ENCODE data around the gene SIKE1.
"Not testable (repeated sequence)": the region's sequence is repeated elsewhere in the genome, so short reads cannot be mapped to it uniquely, and the experiment has no call there.

The SIKE1 gene

DNA sequence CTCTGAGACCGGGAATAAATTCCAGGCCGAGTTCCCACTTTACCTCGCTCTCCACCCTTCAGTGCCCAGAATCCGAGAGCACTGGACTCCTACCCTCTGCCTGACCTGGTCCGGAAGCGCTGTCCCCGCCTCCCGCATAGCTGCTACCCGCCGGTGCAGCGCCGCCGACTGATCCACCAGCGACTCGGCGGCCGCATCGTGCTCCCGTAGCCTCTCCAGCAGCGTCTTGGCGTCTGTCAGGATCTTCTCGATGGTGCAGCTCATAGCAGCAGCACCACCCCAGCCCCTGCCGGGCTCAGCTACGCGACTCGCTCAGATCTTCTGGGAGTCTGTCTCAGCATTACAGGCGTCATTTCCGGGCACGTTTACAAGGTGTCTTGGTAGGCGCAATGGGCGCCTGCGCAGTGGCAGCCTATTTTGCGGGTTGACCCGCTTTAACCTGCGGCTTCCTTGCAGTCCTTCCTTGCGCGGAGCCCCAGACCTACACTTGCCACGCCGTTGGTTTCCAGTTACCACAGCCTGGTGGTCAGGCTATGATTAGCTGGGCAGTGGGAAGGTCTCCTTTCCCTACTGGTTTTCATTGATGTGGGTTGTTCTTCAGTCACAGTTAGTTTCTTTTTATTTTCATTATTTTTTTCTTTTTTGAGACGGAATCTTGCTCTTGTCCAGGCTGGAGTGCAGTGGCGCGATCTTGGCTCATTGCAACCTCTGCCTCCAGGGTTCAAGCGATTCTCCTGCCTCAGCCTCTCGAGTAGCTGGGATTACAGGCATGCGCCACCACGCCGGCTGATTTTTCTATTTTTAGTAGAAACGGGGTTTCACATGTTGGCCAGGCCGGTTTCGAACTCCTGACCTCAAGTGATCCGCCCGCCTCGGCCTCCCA is at the start of gene SIKE1:
SIKE1 (minus strand) TSS at position 342 of the 883 bp plus-strand sequence; CDS start at position 264, 78 bp downstream.
- DNase-seq (ENCODE audit: low read depth), result peak; percentile 95

DNA sequence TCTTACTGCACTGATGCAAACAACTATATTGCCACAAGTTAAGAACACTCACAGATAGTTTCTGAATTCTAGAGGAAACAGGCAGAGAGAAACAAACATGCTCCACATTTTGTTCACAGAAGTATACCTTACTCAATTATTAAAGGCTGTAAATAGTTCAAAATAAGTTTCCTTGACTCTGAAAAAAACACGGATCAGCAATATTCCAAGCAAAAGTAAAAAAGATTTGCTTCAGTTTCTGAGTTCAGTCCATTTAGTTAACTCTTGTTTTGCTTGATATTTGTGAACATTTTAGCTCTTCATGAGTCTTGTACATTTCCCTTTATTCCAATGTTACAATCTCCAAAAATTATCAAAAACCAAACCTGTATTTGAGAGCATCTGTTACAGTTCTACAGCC is 49.6 kb upstream of the SIKE1 start:
- DNase-seq (ENCODE audit: low read depth), result not testable (repeated sequence)

DNA sequence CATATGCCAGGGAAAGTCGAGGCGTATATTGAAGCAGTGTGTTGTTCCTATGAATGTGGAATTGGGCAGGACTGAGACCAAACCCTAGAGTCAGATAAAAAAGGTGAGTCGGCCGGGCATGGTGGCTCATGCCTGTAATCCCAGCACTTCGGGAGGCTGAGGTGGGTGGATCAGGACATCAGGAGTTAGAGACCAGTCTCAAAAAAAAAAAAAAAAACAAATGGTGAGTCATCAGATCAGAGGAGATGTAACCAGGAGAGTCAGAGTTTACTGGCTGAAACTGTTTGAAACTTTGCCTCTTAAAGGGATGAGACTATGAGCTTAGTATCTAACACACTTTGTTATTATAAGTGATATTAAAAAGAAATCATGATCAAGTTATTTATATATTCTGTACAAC is 47.8 kb upstream of the SIKE1 start:
- DNase-seq (ENCODE audit: low read depth), result peak; percentile 3

DNA sequence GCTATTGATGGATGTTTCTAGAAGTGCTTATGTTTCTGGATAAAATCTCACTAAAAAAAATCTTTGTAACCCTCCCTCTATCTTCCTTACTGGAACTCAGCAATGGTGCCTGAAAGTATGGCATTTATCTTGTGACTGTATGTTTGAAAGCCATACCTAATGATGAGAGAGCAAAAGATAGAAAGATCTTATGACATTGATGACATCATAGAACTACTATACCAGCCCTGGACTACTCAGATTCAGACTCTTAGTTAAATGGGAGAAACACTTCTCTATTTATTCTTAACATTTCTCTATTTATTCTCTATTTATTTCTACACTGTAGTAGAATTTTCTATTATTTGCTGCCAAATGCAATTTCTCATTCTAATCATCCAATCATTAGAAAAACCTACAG is 41.5 kb upstream of the SIKE1 start:
- no peak for DNase-seq (ENCODE audit: low read depth)

DNA sequence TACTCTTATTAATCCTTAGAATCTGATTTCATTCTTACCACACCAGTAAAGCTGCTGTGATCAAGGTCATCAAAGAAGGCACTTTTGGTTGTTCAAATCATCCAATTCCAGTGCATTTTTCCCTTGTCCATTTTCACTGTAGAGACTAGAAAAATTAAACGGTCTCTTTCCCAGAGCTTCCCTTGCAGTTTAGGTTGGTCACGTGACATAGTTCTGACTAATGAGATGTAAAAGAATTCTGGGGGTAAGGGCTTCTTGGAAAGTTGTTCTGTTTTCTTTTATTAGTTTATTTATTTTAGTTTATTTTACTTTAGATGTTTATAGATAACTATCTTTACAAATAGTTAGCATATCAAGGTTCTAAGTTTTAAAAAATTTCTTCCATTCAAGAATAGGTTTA is 39.9 kb upstream of the SIKE1 start:
- no peak for DNase-seq (ENCODE audit: low read depth)

DNA sequence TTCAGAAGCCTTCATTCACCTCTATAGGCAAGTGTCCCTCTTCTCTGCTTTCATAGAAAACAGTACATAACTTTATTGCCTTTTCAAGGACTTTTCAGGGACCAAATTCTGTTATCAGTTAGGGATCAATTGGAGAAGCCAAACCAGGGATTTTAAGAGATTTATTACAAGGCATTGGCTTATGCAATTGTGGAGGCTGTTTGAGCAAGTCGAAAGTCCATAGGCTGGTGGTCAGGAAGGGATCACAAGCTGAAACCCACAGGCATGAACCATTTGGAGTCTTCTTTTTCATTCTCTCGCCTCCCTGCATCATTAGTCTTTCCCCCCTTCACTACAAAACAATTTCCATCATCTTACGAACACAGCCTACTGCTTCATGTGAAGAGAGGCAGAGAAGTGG is 39.4 kb upstream of the SIKE1 start:
- DNase-seq (ENCODE audit: low read depth), result no peak

DNA sequence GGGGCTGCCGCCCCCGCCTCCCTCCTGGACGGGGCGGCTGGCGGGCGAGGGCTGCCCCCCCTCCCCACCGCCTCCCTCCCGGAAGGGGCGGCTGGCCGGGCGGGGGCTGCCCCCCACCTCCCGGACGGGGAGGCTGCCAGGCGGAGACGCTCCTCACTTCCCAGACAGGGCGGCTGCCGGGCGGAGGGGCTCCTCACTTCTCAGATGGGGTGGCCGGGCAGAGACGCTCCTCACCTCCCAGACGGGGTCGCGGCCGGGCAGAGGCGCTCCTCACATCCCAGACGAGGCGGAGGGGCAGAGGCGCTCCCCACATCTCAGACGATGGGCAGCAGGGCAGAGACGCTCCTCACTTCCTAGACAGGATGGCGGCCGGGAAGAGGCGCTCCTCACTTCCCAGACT is 24.0 kb upstream of the SIKE1 start:
- not testable (repeated sequence) for DNase-seq (ENCODE audit: low read depth)

DNA sequence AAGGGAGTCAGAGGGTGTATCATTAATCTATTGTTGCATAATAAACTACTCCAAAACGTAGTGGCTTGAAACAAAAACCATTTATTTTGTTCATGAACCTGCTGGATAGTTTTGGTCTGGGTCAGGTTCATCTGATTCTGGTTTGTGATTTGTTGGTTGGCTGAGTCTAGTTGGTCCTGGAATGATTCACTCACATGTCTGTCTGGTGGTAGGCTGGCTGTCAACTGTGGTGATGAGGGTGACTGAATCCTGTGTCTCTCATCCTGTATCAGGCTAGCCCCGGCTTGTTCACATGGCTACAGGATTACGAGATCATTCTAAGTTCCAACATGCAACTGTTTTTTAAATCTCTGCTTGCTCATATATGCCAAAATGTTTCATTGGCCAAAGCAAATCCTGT is 22.5 kb upstream of the SIKE1 start:
- DNase-seq (ENCODE audit: low read depth), result peak; percentile 6

DNA sequence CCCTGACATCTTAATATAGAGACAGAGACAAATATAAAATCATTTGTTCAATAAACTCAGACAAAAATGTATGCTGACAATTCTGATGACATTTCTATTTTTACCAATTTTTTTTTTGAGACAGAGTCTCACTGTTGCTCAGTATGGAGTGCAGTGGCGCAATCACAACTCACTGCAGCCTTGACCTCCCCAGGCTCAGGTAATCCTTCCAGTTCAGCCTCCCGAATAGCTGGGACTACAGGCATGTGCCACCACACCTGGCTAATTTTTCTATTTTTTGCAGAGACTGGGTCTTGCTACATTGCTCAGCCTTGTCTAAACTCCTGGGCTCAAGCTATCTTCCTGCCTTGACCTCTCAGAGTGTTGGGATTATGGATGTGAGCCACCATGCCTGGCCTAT is 13.6 kb upstream of the SIKE1 start:
- no peak for DNase-seq (ENCODE audit: low read depth)

DNA sequence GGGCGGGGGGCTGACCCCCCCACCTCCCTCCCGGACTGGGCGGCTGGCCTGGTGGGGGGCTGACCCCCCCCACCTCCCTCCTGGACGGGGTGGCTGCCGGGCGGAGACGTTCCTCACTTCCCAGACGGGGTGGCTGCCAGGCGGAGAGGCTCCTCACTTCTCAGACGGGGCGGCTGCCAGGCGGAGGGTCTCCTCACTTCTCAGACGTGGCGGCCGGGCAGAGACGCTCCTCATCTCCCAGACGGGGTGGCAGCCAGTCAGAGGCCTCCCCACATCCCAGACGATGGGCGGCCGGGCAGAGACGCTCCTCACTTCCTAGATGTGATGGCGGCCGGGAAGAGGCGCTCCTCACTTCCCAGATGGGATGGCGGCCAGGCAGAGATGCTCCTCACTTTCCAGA is 10.1 kb upstream of the SIKE1 start:
- not testable (repeated sequence) for DNase-seq (ENCODE audit: low read depth)

DNA sequence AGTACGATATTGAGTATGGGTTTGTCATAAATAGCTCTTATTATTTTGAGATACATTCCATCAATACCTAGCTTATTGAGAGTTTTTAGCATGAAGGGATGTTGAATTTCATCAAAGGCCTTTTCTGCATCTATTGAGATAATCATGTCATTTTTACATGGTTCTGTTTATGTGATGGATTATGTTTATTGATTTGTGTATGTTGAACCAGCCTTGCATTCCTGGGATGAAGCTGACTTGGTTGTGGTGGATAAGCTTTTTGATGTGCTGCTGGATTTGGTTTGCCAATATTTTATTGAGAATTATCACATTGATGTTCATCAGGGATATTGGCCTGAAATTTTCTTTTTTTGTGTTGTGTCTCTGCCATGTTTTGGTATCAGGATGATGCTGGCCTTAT is 6.0 kb upstream of the SIKE1 start:
- DNase-seq (ENCODE audit: low read depth), result not testable (repeated sequence)

DNA sequence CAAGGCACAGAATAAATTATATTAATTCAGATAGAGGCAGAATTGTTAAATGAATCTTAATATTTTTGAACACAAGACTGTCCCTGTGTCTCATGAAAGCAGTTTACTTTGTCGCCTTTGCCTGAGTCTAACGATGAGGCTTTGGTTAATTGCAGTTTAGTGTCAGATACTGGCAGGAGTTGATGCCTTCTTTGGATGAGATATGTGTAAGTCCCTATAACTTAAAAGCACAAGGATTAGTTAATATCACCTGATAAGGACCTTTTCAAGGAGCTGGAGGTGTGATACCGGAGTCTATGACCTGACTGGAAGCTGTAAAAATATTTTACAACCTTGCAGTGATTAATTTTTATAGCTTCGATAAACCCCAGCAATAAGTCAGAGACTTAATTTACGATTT is 2.0 kb upstream of the SIKE1 start:
- no peak for DNase-seq (ENCODE audit: low read depth)

DNA sequence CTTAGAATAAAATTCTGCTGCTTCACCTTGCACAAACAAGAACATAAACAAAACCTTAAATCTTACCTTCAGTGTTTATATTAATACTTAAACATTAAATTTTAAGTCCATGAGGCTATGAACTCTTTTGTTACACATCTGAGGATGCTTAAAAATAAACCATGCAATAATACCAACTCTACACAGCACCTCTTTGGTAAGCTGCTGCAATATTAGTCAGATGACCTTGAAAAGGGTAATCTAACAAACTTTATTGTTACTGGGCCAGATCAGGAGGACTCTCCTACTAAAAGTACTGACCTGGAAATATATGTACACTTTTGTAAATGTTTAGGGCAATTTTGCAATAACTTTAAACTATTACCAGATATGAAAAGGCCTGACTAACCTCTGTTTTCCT is 763 bp downstream of the SIKE1 start:
- DNase-seq (ENCODE audit: low read depth), result peak; percentile 26

DNA sequence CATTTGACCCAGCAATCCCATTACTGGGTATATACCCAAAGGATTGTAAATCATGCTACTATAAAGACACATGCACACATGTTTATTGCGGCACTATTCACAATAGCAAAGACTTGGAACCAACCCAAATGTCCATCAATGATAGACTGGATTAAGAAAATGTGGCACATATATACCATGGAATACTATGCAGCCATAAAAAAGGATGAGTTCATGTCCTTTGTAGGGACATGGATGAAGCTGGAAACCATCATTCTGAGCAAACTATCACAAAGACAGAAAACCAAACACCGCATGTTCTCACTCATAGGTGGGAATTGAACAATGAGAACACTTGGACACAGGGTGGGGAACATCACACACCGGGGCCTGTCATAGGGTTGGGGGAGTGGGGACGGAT is 3.8 kb downstream of the SIKE1 start:
- DNase-seq (ENCODE audit: low read depth), result not testable (repeated sequence)

DNA sequence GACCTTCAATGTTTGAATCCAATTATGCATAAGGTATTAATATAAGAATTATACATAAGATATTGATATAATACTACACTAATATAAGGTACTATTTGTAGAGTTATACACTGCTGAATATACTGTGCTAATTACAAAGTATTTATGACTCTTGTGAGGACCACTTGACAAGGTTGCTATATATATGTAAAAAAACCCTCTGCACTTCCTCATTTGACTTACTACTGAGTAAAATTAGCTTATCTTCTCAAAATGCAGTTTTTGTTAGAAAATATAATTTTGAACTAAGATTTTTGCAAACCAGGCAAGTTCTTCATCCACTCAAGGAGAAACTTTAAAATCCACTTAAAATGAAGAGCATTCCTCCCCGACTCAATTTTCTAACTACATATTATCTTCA is 8.5 kb downstream of the SIKE1 start:
- DNase-seq (ENCODE audit: low read depth), result no peak

DNA sequence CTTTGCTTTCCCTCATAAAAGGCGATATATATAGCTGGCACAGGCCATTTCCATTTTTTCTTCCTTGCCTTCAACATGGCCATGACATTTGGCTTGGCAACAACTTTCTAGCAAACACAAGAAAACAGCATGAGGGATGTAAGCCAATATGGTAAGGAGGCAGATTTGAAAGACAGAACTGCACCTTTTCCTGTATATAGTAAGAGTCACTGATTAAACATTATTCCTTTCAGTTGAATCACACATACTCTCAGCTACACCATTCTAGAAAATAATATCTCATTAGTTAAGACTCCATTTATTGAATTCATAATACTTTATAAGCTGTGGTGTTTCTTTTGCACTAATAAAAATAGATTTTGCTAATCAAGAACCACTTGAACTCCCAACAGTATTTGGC is 9.5 kb downstream of the SIKE1 start:
- DNase-seq (ENCODE audit: low read depth), result no peak

DNA sequence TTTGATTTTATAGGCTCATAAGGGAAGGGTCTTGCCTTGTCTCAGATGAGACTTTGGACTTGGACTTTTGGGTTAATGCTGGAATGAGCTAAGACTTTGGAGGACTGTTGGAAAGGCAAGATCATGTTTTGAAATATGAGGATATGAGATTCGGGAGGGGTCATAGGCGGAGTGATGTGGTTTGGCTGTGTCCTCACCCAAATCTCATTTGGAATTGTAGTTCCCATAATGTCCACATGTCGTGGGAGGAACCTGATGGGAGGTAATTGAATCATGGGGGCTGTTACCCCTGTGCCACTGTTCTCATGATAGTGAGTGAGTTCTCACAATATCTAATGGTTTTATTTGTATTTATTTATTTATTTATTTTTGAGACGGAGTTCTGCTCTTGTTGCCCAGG is 15.8 kb downstream of the SIKE1 start:
- no peak for DNase-seq (ENCODE audit: low read depth)

DNA sequence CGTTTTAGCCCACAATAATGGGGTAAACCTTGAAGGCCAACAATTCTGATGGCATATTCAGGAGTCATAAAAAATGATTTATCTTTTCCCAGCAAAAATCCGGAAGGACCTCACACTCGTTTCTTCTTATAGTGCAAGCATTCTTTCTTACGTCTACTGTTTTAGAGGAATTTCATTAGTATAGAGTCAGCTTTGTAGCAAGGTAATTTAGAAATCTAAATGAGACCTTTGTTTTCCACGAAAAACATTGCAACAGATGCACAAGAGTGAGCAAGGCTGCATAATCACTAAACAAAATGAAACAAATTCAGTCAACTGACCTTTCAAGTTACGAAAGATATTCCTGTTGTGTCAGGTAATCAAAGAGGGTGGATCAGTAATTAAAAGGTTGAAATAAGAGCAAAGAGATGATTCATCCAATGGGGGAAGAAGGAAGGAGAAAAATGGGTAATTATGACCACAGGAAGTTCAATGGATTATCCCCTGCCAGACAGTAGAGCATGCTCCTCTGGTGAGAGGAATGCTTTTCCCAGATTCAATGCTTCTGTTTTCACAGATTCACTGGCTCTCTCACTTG is 22.1 kb downstream of the SIKE1 start:
- DNase-seq (ENCODE audit: low read depth), result peak; percentile 63

DNA sequence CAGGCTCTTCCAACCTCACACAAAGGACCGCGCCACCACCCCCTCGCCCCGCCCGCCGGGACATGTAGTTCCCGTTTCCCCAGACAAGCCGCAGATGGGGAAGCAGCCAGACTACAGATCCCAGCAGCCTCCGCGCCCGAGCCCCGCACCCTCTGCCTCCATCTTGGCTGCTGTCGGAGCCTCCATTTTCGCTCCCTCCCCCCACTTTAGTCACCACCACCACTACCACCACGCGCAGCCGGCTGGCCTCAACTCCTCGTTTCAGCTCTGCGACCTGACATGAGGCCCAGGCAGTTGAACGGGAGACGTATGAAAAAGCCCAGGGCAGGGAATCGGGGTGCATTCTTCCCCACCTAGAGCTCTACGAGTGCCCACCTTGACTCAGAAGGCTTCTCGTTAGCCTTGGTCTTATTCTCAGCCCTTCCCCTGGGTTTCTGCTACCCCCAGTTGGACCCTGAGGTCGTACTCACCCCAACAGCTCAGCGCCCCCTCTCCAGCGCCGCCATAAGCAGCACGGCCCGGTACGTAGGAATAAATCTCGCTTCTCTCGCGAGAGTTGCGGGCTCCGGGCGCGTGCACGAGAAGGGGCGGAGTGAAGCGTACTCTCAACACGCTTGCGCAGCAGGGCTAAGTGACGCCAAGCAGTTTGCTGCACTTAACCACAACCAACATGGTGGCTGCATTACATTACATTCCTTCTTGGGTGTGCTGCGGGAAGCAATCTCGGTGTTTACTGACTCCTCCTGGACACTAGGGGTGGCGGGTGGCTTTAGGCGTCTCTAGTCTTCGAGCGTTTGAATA is 22.8 kb downstream of the SIKE1 start, which contains the start of gene CSDE1:
CSDE1 (minus strand) TSS at position 530 of the 801 bp plus-strand sequence. CDS start 18,094 bp downstream, outside the sequence.
- peak; percentile 98 for DNase-seq (ENCODE audit: low read depth)

DNA sequence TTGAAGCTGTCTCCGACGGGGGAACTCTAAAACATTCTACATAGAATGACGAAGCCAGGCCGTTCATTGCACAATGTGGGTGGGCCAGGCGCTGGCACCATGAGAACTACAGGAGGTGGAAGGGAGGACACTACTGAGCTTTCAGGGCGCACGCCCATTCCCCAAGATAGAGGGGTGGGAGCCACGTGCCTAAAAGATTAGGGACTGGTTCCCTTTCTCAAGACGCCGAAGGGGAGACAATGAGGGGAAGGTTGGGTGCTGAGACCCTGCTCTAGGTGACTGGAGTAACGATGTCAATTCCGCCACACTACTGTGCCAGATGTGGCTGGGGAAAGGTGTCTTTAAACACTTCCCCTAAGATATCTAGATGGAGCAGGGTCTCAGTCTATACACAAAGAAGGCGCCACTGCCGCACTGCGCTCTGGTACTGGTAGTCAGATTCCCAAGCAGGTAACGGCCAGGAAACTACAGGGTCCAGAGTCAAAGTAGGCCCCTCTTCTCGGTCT is 23.5 kb downstream of the SIKE1 start:
- peak; percentile 65 for DNase-seq (ENCODE audit: low read depth)

DNA sequence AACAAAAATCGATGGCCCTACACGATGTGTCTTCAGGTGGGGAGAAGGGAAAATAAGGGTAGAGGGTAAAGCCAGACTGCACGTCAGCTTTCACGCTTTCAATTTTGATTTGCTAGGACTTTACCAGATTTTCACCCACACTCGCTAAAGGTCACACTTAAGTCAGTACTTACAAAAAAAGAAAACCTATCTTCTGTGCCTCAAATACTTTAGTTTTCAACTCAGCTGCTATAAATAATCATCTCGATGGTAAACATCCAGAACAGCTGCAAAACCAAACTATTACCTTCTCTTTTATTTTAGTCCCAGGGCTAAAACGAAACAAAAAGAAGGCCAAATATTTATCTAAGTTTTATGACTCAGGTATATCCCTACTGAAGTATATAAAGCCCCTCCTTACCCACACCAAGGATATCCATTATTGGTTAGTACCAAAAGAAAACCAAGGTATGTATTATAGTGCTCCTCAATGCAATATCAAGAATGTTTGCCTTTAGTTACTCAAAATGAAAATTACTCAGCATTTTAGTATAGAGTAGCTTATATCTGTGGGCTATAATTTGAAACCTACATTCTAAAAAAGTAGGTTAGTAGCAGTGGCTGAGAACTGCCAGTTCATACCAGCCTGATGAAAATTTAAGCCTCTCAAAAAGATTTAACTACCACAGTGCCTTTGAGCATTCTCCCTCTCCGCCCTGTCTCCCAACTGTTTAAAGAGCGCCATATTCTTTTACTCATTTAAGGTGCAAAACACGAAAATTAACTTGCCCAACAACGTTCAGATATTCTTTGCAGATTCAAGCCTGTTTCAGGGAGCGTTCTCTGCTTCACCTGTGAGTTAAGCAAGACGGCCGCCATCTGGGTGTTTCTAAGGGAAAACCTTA is 24.2 kb downstream of the SIKE1 start:
- no peak for DNase-seq (ENCODE audit: low read depth)

Data from amniotic epithelial cell (primary cell).